Measurements from ENCODE around the gene RET.

DNA sequence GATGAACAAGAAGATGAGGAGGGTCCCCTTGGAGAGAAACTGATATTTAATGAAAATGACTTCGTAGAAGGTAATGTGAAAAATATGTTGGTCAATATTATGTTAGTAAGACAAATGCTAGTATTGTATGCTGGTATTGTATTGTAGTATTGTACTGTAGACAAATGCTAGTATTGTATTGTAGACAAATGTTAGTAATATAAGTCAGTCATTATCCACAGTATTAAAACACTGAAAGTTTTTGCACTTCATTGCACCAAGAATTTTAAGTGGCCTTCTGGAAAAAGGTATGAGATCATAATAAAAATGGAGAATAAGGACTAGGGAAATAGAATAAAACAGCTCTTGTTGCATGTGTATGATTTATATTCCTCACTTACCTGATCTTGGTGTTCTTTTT lies 78.9 kb downstream of the RET start:
- TF ChIP-seq, protein P1, sequence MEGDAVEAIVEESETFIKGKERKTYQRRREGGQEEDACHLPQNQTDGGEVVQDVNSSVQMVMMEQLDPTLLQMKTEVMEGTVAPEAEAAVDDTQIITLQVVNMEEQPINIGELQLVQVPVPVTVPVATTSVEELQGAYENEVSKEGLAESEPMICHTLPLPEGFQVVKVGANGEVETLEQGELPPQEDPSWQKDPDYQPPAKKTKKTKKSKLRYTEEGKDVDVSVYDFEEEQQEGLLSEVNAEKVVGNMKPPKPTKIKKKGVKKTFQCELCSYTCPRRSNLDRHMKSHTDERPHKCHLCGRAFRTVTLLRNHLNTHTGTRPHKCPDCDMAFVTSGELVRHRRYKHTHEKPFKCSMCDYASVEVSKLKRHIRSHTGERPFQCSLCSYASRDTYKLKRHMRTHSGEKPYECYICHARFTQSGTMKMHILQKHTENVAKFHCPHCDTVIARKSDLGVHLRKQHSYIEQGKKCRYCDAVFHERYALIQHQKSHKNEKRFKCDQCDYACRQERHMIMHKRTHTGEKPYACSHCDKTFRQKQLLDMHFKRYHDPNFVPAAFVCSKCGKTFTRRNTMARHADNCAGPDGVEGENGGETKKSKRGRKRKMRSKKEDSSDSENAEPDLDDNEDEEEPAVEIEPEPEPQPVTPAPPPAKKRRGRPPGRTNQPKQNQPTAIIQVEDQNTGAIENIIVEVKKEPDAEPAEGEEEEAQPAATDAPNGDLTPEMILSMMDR (IDR thresholded peaks at IDR 0.05) = no peak
- TF ChIP-seq POLR2AphosphoS5 (IDR thresholded peaks at IDR 0.05) (no peak), POLR2A (IDR thresholded peaks at IDR 0.05) (no peak)
